ENCODE measurements around the gene GSN. TPM values are rescaled to one million over a fixed set of nuclear protein-coding genes. Genes with fewer than 3 reads are reported as not detected.

The GSN gene
- total RNA-seq, 1 donor from 2014 or later = 2,053 TPM

DNA sequence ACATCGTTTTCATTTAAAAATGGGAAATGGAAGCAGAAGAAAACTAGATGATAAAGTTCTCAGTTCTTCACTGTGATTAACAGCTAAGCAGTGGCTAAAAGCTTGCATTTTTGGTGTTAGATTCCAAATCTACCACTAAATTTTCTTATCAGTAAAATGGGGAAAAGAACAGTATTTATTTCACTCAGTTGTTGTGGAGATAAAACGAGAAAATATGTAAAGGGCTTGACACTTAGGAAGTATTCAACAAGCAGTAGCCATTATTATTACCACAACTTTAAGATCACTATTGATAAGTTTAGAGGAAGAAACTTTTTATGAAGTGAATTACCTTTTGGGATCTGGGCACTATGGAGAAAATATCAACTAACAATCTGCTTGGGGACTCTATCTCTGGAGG lies 97.6 kb downstream of the GSN start:
- H3K36me3 ChIP-seq = no peaks in the 10 kb centered on the region
- H3K9me3 ChIP-seq = no peaks in the 10 kb centered on the region
- no peak for TF ChIP-seq POLR2AphosphoS5 (IDR thresholded peaks at IDR 0.05; ENCODE audit: insufficient read depth in 1 of 2, low read depth in 1 of 2)
- no peak for TF ChIP-seq POLR2A (IDR thresholded peaks at IDR 0.05)
- TF ChIP-seq, protein P1, sequence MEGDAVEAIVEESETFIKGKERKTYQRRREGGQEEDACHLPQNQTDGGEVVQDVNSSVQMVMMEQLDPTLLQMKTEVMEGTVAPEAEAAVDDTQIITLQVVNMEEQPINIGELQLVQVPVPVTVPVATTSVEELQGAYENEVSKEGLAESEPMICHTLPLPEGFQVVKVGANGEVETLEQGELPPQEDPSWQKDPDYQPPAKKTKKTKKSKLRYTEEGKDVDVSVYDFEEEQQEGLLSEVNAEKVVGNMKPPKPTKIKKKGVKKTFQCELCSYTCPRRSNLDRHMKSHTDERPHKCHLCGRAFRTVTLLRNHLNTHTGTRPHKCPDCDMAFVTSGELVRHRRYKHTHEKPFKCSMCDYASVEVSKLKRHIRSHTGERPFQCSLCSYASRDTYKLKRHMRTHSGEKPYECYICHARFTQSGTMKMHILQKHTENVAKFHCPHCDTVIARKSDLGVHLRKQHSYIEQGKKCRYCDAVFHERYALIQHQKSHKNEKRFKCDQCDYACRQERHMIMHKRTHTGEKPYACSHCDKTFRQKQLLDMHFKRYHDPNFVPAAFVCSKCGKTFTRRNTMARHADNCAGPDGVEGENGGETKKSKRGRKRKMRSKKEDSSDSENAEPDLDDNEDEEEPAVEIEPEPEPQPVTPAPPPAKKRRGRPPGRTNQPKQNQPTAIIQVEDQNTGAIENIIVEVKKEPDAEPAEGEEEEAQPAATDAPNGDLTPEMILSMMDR (IDR thresholded peaks at IDR 0.05) = no peak
- peak overlapping the region; percentile 97 for H3K27ac ChIP-seq
- H3K4me3 ChIP-seq = no peak overlapping the region
- H3K4me1 ChIP-seq = peaks cover 80% of the 10 kb centered on the region
- no peaks in the 10 kb centered on the region for H3K27me3 ChIP-seq
- no peak for DNase-seq (ENCODE audit: extremely low spot score in 2 of 2)
- intact Hi-C loops (cut with DNase I) = no loop called here

GRCh38 chr9:121366611-121367192 lies 98.7 kb downstream of the GSN start:
- Histone ChIP-seq H3K4me1 (peaks cover 80% of the 10 kb centered on the region), H3K9me3 (no peaks in the 10 kb centered on the region), H3K36me3 (no peaks in the 10 kb centered on the region), H3K27me3 (no peaks in the 10 kb centered on the region), H3K27ac (peak overlapping the region; percentile 97), H3K4me3 (no peak overlapping the region)
- intact Hi-C loops (cut with DNase I) = no loop called here
- DNase-seq (ENCODE audit: extremely low spot score in 2 of 2) = no peak
- TF ChIP-seq POLR2A (IDR thresholded peaks at IDR 0.05) (no peak), POLR2AphosphoS5 (IDR thresholded peaks at IDR 0.05; ENCODE audit: insufficient read depth in 1 of 2, low read depth in 1 of 2) (no peak)
- TF ChIP-seq, protein P1 (IDR thresholded peaks at IDR 0.05) = no peak

GRCh38 chr9:121367306-121368137 lies 99.6 kb downstream of the GSN start:
- Histone ChIP-seq H3K36me3 (no peaks in the 10 kb centered on the region), H3K27ac (peak overlapping the region; percentile 97), H3K4me1 (peaks cover 80% of the 10 kb centered on the region), H3K27me3 (no peaks in the 10 kb centered on the region), H3K4me3 (peak overlapping the region; percentile 74 to 75), H3K9me3 (no peaks in the 10 kb centered on the region)
- peak in 1 of 2 donors; percentile 10 for TF ChIP-seq POLR2AphosphoS5 (IDR thresholded peaks at IDR 0.05; ENCODE audit: insufficient read depth in 1 of 2, low read depth in 1 of 2)
- TF ChIP-seq, protein P1 (IDR thresholded peaks at IDR 0.05) = no peak
- DNase-seq (ENCODE audit: extremely low spot score in 2 of 2) = no peak
- intact Hi-C loops (cut with DNase I) = no loop called here

GRCh38 chr9:121368138-121368522 lies 100.2 kb downstream of the GSN start:
- no peaks in the 10 kb centered on the region for H3K36me3 ChIP-seq
- no peaks in the 10 kb centered on the region for H3K9me3 ChIP-seq
- TF ChIP-seq, protein P1 (IDR thresholded peaks at IDR 0.05) = no peak
- no peak for DNase-seq (ENCODE audit: extremely low spot score in 2 of 2)
- H3K27ac ChIP-seq = peak overlapping the region; percentile 97
- H3K27me3 ChIP-seq = no peaks in the 10 kb centered on the region
- H3K4me1 ChIP-seq = peaks cover 80% of the 10 kb centered on the region
- peak overlapping the region; percentile 74 to 75 for H3K4me3 ChIP-seq
- intact Hi-C loops (cut with DNase I) = no loop called here

DNA sequence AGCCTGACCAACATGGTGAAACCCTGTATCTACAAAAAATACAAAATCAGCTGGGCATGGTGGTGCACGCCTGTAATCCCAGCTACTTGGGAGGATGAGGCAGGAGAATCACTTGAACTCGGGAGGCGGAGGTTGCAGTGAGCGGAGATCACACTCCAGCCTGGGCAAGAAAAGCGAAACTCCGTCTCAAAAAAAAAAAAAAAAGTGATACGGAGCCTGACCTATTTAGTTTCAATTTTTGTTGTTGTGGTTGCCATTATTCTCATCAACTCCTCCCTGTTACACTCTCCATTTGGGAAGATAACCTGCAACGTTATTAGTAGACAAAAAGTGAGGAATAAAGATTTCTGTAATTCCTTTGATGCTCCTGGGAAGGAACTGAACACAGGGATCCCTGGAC lies 100.8 kb downstream of the GSN start:
- H3K36me3 ChIP-seq = no peaks in the 10 kb centered on the region
- peak overlapping the region; percentile 97 for H3K27ac ChIP-seq
- H3K4me3 ChIP-seq = peak overlapping the region; percentile 74 to 75
- no peak for DNase-seq (ENCODE audit: extremely low spot score in 2 of 2)
- intact Hi-C loops (cut with DNase I) = no loop called here
- peaks cover 80% of the 10 kb centered on the region for H3K4me1 ChIP-seq
- no peaks in the 10 kb centered on the region for H3K9me3 ChIP-seq
- no peak for TF ChIP-seq POLR2A (IDR thresholded peaks at IDR 0.05)
- no peak for TF ChIP-seq POLR2AphosphoS5 (IDR thresholded peaks at IDR 0.05; ENCODE audit: insufficient read depth in 1 of 2, low read depth in 1 of 2)
- TF ChIP-seq, protein P1 (IDR thresholded peaks at IDR 0.05) = no peak
- no peaks in the 10 kb centered on the region for H3K27me3 ChIP-seq

Measured in vagina (tissue), 2 donors.